ENCODE results near the gene GIGYF2.
"Not testable (repeated sequence)": the region's sequence is repeated elsewhere in the genome, so short reads cannot be mapped to it uniquely, and the experiment has no call there.

The GIGYF2 gene

DNA sequence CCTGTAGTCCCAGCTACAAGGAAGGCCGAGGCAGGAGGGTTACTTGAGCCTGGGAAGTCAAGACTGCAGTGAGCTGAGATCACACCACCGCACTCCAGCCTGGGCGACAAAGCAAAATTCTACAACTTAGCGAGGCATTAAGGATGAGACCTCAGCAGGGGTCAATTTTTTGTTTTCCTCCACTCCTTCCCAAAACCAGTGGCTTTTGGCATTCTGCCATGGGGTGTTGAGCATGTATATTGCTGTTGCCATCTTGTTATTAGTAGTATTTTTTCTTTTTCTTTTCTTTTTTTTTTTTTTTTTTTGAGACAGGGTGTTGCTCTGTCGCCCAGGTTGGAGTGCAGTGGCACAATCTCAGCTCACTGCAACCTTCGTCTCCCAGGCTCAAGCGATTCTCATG is 8.9 kb upstream of the GIGYF2 start:
- DNase-seq: no peak

DNA sequence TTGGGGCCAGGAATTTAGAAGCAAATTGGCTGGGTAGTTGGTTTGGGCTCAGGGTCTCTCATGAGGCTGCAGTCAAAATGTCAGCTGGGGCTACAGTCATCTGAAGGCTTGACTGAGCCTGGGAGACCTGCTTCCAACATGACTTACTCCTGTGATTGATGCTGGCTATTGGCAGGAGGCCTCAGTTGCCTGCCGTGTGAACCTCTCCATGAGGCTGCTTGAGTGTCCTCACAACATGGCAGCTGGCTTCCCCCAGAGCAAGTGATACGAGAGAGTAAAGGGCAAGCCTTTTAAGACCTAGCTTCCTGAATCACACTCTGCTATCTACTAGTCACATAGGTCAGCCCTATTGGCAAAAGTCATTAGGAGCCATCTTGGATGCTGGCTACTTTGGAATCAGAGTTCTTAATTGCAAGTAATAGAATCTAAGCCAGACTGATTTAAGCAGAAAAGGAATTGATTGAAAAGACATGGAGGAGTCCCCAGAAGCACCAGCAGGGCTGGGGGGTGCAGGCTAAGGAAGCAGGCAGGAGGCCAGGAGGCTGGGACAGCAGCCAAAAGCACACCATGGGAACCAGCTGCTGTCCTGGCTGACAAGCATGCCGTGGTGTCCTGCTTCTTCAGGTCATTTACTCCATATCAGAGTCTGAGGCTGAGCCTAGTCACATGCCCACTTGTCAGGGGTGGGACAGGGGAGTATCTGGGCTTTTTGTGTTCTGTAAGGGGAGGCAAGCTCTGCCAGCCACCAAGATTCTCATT is 7.8 kb upstream of the GIGYF2 start:
- DNase-seq: no peak

DNA sequence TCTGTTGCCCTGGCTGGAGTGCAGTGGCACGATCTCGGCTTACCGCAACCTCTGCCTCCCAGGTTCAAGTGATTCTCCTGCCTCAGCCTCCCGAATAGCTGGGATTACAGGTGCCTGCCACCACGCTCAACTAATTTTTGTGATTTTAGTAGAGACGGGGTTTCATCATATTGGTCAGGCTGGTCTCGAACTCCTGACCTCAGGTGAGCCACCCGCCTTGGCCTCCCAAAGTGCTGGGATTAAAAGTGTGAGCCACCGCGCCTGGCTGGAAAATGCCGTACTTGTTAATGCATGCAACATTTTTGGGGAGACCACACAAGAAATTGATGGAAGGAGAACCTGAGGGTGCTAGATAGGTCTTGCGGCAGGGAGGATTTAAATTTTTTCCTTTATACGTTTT is 6.0 kb upstream of the GIGYF2 start:
- DNase-seq: not testable (repeated sequence)

GRCh38 chr2:232693344-232693743 is 3.8 kb upstream of the GIGYF2 start:
- no peak for DNase-seq

DNA sequence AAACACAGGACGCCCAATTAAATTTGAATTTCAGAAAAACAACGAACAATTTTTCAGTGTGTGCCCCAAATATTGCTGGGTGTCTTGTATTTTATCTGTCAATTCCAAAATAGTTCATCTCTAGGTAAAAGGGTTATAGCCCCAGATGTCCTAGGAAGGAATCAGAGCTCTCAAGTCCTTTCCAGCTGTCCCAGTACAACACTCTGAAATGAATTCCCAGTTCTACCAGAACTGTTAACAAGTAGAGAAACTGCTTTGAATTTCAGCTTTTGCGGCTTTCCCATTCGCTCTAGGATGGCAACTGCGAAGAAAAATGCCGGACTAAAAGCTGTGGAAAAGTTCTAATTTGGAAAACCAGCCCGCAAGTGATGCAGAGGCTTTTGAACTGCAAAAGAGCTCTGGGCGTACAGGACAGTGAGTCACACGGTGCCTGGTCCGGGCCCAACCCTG is 497 bp upstream of the GIGYF2 start:
- DNase-seq: no peak

- DNase-seq: no peak
Measured at GRCh38 chr2:232697807-232698110, 628 bp downstream of the GIGYF2 start.

DNA sequence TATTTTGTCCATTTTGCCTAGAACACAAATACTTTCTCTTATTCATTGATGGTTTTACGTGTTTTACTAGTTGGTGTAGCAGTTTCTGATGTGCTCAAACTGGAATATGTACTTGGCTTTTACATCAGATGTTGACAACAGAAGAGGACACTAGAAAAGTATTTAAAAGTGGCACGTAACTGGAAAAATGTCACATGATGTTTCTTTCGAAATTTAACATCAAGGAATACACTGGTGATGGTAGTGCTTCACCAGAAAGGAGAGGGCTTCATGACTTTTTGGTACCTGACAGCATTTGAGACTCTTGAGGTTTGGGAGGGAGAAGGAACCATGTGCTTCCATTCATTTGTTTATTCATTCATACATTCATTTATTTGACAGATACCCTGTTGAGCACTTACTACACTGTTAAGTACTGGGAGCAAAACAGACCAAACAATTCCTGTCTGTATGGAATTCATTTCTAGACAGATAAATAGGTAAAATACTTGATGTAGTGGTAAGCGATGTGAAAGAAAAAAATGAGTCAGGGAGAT is 1.5 kb downstream of the GIGYF2 start:
- DNase-seq: no peak

DNA sequence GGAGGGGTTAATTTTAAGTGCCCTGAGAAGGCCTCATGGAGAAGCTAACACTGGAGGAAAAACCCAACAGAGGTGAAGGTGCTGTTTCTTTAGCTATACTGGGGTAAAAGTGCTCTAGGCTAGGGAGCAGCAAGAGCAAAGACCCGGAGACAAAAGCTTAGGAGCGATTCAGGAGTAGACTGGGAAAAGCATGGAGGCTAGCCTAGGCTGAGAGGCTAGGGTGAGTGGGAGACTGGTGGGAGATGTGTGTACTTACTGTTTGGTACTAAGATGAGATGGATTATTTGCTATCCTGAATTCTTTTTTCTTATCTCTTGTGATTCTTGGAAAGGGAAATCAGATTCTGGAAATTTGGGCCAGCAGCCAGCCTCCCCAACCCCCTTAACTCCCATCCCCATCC is 2.0 kb downstream of the GIGYF2 start:
- no peak for DNase-seq

DNA sequence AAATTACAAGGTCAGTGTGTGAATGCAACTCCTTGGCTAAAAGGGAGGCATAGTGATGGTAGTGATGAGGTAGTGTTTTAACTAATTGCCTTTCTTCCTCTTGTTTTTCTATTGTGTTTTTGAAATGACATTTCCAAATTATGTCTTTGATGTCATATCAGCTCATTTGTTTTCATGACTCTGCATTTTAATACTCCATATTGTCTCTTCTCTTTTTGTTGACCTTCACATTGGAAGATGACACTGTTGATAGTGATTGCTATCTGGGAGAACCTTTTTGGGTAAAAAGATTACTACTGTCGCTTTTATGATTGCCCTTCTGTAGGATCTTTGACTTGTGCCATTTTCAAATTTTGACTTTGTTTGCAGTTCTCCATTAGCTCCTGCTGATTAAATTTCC is 3.0 kb downstream of the GIGYF2 start:
- no peak for DNase-seq

GRCh38 chr2:232707076-232707475 is 9.9 kb downstream of the GIGYF2 start:
- no peak for DNase-seq

GRCh38 chr2:232713505-232713904 is 16.4 kb downstream of the GIGYF2 start:
- no peak for DNase-seq

DNA sequence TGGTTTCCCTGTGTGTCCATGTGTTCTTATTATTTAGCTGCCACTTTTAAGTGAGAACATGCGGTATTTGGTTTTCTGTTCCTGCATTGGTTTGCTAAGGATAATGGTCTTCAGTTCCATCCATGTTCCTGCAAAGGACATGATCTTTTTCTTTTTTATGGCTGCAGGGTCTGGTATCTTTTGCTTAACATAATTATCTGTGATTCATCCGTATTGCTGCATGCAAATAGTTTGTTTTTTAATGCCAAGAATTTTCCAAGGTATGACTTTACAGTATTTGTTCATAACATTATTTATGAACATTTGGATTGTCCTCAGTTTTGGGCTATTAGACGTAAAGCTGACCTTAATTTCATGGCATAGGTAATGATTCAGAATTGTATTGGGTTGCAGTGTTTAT is 17.8 kb downstream of the GIGYF2 start:
- DNase-seq: no peak

- not testable (repeated sequence) for DNase-seq
Measured at GRCh38 chr2:232720056-232720455, 22.9 kb downstream of the GIGYF2 start.

DNA sequence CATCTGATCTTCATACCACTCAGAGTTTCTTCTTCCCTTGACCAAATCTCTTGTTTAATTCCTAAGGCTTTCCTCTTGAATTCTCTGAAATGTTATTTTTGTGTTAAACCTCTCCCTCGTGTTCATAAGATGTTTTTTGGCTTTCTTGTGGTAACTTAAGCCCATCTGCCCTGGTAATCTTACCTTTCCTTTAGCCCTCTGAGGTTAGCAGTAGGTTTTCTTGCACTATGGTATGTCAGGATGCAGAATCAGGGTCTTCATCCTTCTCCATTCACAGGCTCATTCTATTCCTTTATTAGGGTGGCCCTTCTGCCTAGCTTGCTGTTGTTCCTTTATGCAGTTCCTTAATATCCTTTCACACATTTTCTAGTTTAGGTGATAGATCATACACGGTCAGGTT is 24.1 kb downstream of the GIGYF2 start:
- DNase-seq: no peak

DNA sequence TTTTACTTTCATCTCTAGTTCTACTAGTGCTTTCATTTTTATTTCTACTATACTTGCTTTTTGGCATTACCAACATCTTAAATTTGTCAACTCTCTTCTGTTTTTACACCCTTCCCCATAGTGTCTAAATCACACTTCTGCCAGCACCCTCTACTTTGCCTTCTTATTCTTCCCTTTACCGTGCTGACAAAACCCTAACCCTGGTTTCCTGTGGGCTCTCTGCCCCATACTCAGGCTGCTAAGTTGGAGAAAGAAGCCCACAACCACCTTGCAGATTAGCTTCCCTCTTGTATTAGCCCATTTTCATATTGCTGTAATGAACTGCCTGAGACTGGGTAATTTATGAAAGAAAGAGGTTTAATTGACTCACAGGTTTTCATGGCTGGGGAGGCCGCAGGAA is 24.8 kb downstream of the GIGYF2 start:
- no peak for DNase-seq

DNA sequence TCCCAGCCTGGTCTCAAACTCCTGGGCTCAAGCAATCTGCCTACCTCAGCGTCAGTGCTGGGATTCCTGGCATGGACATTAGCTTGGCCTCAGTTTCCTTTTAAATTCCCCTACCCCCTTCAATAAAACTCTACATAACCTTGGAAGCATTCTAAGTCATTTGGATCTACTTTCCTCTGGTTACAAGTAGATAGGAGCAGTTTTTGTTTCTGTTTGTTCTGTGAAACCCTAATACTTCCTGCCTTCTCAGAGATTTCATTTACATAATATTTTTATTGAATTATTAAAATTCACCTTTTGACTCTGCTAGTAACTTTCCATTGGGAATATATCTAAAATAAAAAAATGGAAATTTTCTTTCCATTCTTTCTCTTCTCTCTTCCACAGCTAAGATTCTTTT is 25.9 kb downstream of the GIGYF2 start:
- DNase-seq: no peak

- DNase-seq: no peak
Measured at GRCh38 chr2:232728785-232729184, 31.7 kb downstream of the GIGYF2 start.

- DNase-seq: no peak
Measured at GRCh38 chr2:232731470-232731869, 34.3 kb downstream of the GIGYF2 start.

DNA sequence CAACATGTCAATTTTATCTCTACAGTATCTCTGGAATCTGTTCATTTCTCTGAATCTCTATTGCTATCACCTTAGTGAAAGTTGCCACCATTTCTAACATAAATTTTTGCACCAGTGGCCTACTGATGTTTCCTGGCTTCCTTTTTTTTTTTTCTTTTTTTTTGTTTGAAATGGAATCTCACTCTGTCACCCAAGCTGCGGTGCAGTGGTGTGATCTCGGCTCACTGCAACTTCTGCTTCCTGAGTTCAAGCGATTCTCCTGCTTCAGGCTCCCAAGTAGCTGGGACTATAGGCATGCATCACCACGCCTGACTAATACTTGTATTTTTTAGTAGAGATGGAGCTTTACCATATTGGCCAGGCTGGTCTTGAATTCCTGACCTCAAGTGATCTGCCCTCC is 44.2 kb downstream of the GIGYF2 start:
- no peak for DNase-seq

DNA sequence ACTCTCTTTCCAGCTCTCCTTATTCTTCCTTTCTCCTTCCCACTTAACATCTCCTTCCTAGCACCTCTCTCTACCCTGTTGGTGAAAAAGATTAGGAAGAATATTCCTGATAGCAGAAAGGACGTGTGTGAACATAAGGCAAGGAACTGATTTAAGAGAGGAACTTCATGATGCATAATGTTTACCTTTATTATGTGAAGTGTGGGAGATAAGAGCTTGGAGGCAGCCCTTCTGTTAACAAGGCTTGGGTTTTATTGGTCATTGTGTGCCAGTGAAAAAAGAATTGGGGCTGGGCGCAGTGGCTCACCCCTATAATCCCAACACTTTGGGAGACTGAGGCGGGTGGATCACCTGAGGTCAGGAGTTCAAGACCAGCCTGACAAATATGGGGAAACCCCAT is 44.8 kb downstream of the GIGYF2 start:
- no peak for DNase-seq

GRCh38 chr2:232744963-232745362 is 47.8 kb downstream of the GIGYF2 start:
- DNase-seq: no peak

- DNase-seq: no peak
Measured at GRCh38 chr2:232748038-232748437, 50.9 kb downstream of the GIGYF2 start.

- no peak for DNase-seq
Measured at GRCh38 chr2:232749331-232749730, 52.2 kb downstream of the GIGYF2 start.

GRCh38 chr2:232750135-232750671 is 53.1 kb downstream of the GIGYF2 start:
- no peak for DNase-seq

DNA sequence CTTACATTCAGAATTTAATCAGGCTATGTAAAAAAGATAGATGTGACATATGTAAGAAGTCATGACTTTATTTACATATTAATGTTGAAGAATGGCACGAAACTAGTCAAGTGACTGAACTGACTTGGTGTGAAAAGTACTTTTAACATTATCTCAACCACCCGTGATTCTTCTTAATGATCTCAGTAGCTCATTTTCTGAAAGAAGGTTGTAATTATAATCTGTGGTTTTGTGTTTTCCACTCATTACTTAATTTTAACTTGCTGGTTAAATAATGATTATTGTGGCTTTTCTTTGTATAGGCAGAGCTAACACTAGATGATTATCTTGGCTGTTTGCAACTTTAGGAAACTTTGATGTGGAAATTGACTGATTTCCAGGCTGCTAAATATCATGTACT is 60.8 kb downstream of the GIGYF2 start:
- no peak for DNase-seq

All from stimulated activated CD4-positive, alpha-beta T cell treated with anti-CD3 and anti-CD28 coated beads, Interleukin-2, amount 100 ng/mL, for 48 hours (primary cell).